ENCODE data around the gene MSRB1. TPM values are rescaled to one million over a fixed set of nuclear protein-coding genes. Genes with fewer than 3 reads are reported as not detected.

The MSRB1 gene
- total and polyA plus RNA-seq, 2 of the 8 experiments (the other 6 are each of a cell fraction or from before 2014, with no cell fraction given), result 28.2 to 51.4 TPM

- TF ChIP-seq SP1 (IDR thresholded peaks at IDR 0.05; ENCODE audit: low read depth, low read length) (no peak), BACH1 (IDR thresholded peaks at IDR 0.05; ENCODE audit: low read length) (no peak), JUN (IDR thresholded peaks at IDR 0.05; ENCODE audit: low read depth, low read length) (no peak), CHD7 (IDR thresholded peaks at IDR 0.05; ENCODE audit: insufficient replicate concordance, low read length) (no peak), TBP (IDR thresholded peaks at IDR 0.05; ENCODE audit: low read depth, low read length) (no peak), GTF2F1 (IDR thresholded peaks at IDR 0.05; ENCODE audit: borderline replicate concordance, low read depth, low read length) (no peak), SIN3A (conservative IDR thresholded peaks at IDR 0.05 in 1 of 2, IDR thresholded peaks at IDR 0.05 in 1 of 2; ENCODE audit: low read depth in 1 of 2, low read length in 2 of 2) (no peak), HDAC6 (IDR thresholded peaks at IDR 0.05; ENCODE audit: low read depth, low read length) (no peak), TEAD4 (IDR thresholded peaks at IDR 0.05; ENCODE audit: low read depth, low read length) (no peak), KDM4A (IDR thresholded peaks at IDR 0.05; ENCODE audit: low read depth, low read length, severe bottlenecking) (no peak)
Observed at GRCh38 chr16:1902547-1903219, 40.3 kb downstream of the MSRB1 start (continued).

Data from H1 (cell line).